C4-2B (cell line): ENCODE measurements around the gene BUD23.

Experiments used
- ZFX ChIP-seq: fragments of 450-650 bp; IDR thresholded peaks from 2 replicates; pipeline ENCODE4 v1.6.1; 2017
- TF ChIP-seq, protein P1 (sequence below): fragments of 450-650 bp; conservative IDR thresholded peaks from 2 replicates; pipeline ENCODE4 v1.5.1; 2017; ENCODE audit warnings: mild to moderate bottlenecking

DNA sequence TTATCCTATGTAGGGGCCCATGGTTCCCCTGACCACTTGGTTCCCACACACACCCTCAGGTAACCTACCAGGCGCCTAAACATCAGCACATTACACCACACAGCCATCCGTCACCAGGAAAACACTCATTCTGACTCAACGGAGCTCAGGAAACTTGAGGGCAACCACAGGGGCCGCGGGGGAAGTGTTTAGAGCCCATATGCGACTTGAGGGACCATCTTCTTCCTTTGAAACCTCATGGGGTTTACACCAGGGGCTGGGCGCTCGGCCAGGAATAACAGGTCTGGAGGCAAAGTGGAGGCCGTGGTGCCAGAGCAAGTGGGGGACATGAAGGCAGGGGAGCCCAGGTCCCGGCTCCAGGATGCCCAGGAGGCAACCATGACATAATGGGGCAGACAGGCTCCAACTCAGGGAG is 34.6 kb downstream of the BUD23 start:
- TF ChIP-seq, protein P1, sequence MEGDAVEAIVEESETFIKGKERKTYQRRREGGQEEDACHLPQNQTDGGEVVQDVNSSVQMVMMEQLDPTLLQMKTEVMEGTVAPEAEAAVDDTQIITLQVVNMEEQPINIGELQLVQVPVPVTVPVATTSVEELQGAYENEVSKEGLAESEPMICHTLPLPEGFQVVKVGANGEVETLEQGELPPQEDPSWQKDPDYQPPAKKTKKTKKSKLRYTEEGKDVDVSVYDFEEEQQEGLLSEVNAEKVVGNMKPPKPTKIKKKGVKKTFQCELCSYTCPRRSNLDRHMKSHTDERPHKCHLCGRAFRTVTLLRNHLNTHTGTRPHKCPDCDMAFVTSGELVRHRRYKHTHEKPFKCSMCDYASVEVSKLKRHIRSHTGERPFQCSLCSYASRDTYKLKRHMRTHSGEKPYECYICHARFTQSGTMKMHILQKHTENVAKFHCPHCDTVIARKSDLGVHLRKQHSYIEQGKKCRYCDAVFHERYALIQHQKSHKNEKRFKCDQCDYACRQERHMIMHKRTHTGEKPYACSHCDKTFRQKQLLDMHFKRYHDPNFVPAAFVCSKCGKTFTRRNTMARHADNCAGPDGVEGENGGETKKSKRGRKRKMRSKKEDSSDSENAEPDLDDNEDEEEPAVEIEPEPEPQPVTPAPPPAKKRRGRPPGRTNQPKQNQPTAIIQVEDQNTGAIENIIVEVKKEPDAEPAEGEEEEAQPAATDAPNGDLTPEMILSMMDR, result no peak
- no peak for TF ChIP-seq ZFX
